Neutrophil (primary cell): ENCODE results near the gene ERN2.

Source experiments
- H3K27ac ChIP-seq: fragments of 200-600 bp; sonication (generic); 2 replicates; pipeline ENCODE4 v1.5.1; 2016; ENCODE audit warnings: mild to moderate bottlenecking, moderate library complexity
- H3K27me3 ChIP-seq: fragments of 200-600 bp; sonication (generic); 2 replicates; pipeline ENCODE4 v1.6.0; 2016; ENCODE audit warnings: mild to moderate bottlenecking
- H3K36me3 ChIP-seq: fragments of 200-600 bp; sonication (generic); 2 replicates; pipeline ENCODE4 v1.5.1; 2017
- H3K4me1 ChIP-seq, 2 experiments: fragments of 200-600 bp in 1 of 2; sonication (generic) in 1 of 2; 1 replicate in 1 of 2; 2 replicates in 1 of 2; pipeline versions ENCODE4 v1.5.1 to v1.6.1; 2013 to 2016; ENCODE audit warnings: low read depth in 1 of 2, low read length in 1 of 2, mild to moderate bottlenecking in 1 of 2, moderate library complexity in 1 of 2; ENCODE audit not compliant: control insufficient read depth in 1 of 2, insufficient read depth in 1 of 2
- H3K4me3 ChIP-seq, 2 experiments: fragments of 200-600 bp in 1 of 2; sonication (generic) in 1 of 2; 1 replicate in 1 of 2; 2 replicates in 1 of 2; pipeline ENCODE4 v1.5.1; 2013 to 2016; ENCODE audit warnings: low read depth in 1 of 2, low read length in 1 of 2, mild to moderate bottlenecking in 1 of 2, moderate library complexity in 1 of 2
- H3K9me3 ChIP-seq: fragments of 200-600 bp; sonication (generic); 2 replicates; pipeline ENCODE4 v1.5.1; 2016
- TF ChIP-seq, protein P1 (sequence below): fragments of 200-600 bp; sonication (generic); IDR thresholded peaks from 2 replicates; pipeline ENCODE4 v1.5.1; 2016; ENCODE audit warnings: antibody characterized with exemption

Gene ERN2

DNA sequence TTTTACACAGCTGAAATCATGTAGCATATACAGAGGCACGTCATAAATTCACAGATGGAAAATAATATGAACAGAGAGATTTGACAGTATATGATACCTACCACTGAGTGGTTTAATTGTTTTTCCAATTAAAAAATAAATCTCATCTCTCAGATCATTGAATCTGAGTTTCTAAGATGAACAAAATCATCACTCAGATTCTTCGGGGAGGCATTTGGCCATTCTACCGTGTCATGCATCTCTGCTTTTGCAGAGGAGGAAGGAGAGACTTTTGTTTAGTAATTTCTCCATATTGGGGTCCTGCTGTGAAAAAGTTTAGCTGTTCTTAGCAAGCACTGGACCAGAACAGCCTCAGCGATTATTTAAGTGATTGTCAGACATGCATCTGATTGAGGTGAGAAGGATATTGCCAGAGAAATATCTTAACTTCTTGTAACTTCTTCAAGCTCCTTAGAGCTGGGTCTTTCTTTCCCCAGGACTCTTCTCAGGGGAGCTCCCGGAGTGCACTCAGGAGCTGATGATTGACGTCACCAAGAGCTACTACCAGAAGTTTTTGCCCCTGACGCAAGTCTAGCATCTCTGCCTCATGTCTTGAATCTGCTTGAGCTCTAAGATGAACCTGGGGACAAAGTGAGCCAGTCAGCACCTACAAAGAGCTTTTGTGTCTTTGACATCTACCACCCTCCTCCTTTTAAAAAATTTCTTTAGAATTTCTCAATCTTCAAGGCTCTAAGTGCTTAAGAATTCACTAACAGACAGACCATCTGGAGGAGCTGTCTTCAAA is 46.3 kb downstream of the ERN2 start:
- Histone ChIP-seq H3K27me3 (no peaks in the 10 kb centered on the region), H3K36me3 (peaks cover 100% of the 10 kb centered on the region), H3K9me3 (no peaks in the 10 kb centered on the region), H3K4me3 (no peak overlapping the region), H3K27ac (no peak overlapping the region), H3K4me1 (no peaks in the 10 kb centered on the region)
- TF ChIP-seq, protein P1, sequence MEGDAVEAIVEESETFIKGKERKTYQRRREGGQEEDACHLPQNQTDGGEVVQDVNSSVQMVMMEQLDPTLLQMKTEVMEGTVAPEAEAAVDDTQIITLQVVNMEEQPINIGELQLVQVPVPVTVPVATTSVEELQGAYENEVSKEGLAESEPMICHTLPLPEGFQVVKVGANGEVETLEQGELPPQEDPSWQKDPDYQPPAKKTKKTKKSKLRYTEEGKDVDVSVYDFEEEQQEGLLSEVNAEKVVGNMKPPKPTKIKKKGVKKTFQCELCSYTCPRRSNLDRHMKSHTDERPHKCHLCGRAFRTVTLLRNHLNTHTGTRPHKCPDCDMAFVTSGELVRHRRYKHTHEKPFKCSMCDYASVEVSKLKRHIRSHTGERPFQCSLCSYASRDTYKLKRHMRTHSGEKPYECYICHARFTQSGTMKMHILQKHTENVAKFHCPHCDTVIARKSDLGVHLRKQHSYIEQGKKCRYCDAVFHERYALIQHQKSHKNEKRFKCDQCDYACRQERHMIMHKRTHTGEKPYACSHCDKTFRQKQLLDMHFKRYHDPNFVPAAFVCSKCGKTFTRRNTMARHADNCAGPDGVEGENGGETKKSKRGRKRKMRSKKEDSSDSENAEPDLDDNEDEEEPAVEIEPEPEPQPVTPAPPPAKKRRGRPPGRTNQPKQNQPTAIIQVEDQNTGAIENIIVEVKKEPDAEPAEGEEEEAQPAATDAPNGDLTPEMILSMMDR, result no peak

DNA sequence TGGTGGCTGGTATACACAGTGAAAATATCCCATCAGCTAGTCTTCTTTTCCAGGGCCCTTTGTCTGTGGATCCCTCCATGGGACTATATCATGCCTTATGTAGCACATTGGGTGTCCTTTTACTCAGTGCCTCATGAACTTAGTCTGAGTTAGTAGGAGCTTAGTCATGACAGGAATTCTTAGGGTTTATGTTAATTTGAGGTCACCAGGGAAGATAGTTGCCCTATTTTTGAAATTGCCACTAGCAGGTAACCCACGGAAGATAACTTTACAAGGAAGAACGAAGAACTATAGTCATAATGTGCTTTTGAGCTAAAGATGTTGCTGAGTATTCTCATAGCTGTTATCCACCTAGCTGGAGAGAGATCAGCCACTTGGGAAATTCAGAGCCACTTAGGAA is 49.1 kb downstream of the ERN2 start:
- H3K27ac ChIP-seq, result no peak overlapping the region
- TF ChIP-seq, protein P1, result no peak
- peaks cover 100% of the 10 kb centered on the region for H3K36me3 ChIP-seq
- no peaks in the 10 kb centered on the region for H3K9me3 ChIP-seq
- H3K4me3 ChIP-seq, result no peak overlapping the region
- H3K4me1 ChIP-seq, result no peaks in the 10 kb centered on the region
- no peaks in the 10 kb centered on the region for H3K27me3 ChIP-seq

- Histone ChIP-seq H3K4me1 (peaks cover 41 to 45% of the 10 kb centered on the region in 2 experiments), H3K9me3 (no peaks in the 10 kb centered on the region), H3K27ac (peak overlapping the region; percentile 74), H3K27me3 (no peaks in the 10 kb centered on the region), H3K4me3 (no peak overlapping the region), H3K36me3 (peaks cover 9% of the 10 kb centered on the region)
- TF ChIP-seq, protein P1, result no peak
These were observed 61.0 kb downstream of the ERN2 start for GRCh38 chr16:23651943-23652468.

DNA sequence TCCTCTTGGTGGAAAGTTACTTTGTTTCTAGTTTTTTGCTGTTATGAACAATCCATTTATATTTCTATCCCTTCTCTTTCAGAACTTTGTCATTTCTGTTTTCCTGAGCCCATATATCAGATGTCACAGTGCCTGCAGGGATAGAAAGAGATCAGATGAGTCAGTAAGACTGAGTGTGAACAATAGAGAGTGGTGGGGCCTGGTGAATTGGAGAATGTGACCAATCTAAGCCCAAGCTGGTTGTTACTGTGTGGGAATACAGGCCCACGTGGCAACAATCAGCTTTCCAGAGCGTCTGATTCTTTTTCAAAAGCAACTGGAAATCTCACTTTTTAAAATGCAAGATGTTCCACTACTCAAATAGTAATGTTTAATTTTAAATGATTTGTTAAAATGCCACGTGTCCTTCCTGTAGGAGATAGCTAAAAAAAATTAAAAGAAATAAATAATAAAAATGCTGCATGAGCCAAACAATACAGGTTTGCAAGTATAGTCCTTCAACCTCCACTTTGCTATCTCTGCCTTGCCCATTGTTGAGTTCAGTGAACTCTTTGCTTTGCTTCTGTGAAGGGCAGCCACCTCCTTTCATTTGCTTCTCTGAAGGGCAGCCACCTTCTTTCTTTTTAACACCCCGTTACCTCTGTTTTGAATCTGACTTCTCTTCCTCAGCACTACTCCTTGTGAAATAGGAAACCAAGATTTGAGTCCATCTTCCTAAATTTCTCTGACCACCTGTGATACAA is 62.2 kb downstream of the ERN2 start:
- peaks cover 50 to 52% of the 10 kb centered on the region in 2 experiments for H3K4me1 ChIP-seq
- H3K27ac ChIP-seq, result peak overlapping the region; percentile 74
- TF ChIP-seq, protein P1, result no peak
- peak overlapping the region in 1 of 2 experiments; percentile 10 for H3K4me3 ChIP-seq
- no peaks in the 10 kb centered on the region for H3K9me3 ChIP-seq
- peaks cover 4% of the 10 kb centered on the region for H3K36me3 ChIP-seq
- H3K27me3 ChIP-seq, result no peaks in the 10 kb centered on the region

- Histone ChIP-seq H3K36me3 (peaks cover 24% of the 10 kb centered on the region), H3K27ac (peak overlapping the region; percentile 89), H3K9me3 (no peaks in the 10 kb centered on the region), H3K27me3 (no peaks in the 10 kb centered on the region), H3K4me3 (peak overlapping the region; percentile 87 to 96), H3K4me1 (peaks cover 34 to 38% of the 10 kb centered on the region in 2 experiments)
- TF ChIP-seq, protein P1, result no peak
These were observed 70.7 kb downstream of the ERN2 start for GRCh38 chr16:23642246-23642774.
